GM04504 (cell line): ENCODE data around the gene TMEM30B.
"Not testable (repeated sequence)": the region's sequence is repeated elsewhere in the genome, so short reads cannot be mapped to it uniquely, and the experiment has no call there.

Experiments
- DNase-seq: peaks from one replicate; pipeline ENCODE4 v3.0.0-alpha.2; 2012; ENCODE audit warnings: low read depth

The TMEM30B gene

GRCh38 chr14:61281186-61281947, at the start of gene TMEM30B:
Gene TMEM30B (minus strand): TSS chr14:61281338. CDS start chr14:61281147, 191 bp downstream.
- no peak for DNase-seq

- no peak for DNase-seq
These were observed 49.4 kb upstream of the TMEM30B start for GRCh38 chr14:61330511-61330910.

GRCh38 chr14:61329478-61330051, 48.4 kb upstream of the TMEM30B start:
- no peak for DNase-seq

- no peak for DNase-seq
These were observed 47.6 kb upstream of the TMEM30B start for GRCh38 chr14:61328626-61329262.

GRCh38 chr14:61326847-61327246, 45.7 kb upstream of the TMEM30B start:
- no peak for DNase-seq

- DNase-seq: no peak
These were observed 45.0 kb upstream of the TMEM30B start for GRCh38 chr14:61326146-61326545.

GRCh38 chr14:61325166-61325565, 44.0 kb upstream of the TMEM30B start:
- DNase-seq: no peak

- no peak for DNase-seq
These were observed 42.8 kb upstream of the TMEM30B start for GRCh38 chr14:61323970-61324369.

- DNase-seq: no peak
These were observed 41.7 kb upstream of the TMEM30B start for GRCh38 chr14:61322799-61323290.

GRCh38 chr14:61322011-61322798, 41.1 kb upstream of the TMEM30B start:
- no peak for DNase-seq

GRCh38 chr14:61321385-61322010, 40.4 kb upstream of the TMEM30B start, which contains the start of gene PRKCH:
Gene PRKCH (plus strand): TSS chr14:61321579. CDS start chr14:61322102, 523 bp downstream.
- DNase-seq: no peak

GRCh38 chr14:61320806-61321384, 39.8 kb upstream of the TMEM30B start:
- DNase-seq: no peak

GRCh38 chr14:61320170-61320569, 39.0 kb upstream of the TMEM30B start:
- not testable (repeated sequence) for DNase-seq

GRCh38 chr14:61319706-61320105, 38.6 kb upstream of the TMEM30B start:
- no peak for DNase-seq

GRCh38 chr14:61319086-61319485, 37.9 kb upstream of the TMEM30B start:
- DNase-seq: no peak

- DNase-seq: no peak
These were observed 34.2 kb upstream of the TMEM30B start for GRCh38 chr14:61315313-61315712.

GRCh38 chr14:61308701-61309100, 27.6 kb upstream of the TMEM30B start:
- not testable (repeated sequence) for DNase-seq

GRCh38 chr14:61308198-61308597, 27.1 kb upstream of the TMEM30B start:
- DNase-seq: no peak

- DNase-seq: no peak
These were observed 23.6 kb upstream of the TMEM30B start for GRCh38 chr14:61304688-61305087.

GRCh38 chr14:61300754-61301153, 19.6 kb upstream of the TMEM30B start:
- DNase-seq: no peak

GRCh38 chr14:61300209-61300608, 19.1 kb upstream of the TMEM30B start:
- no peak for DNase-seq
